Epithelial cell of proximal tubule (primary cell): ENCODE measurements around the gene UNC13A. TPM values are rescaled to one million over a fixed set of nuclear protein-coding genes. Genes with fewer than 3 reads are reported as not detected.
A peak's percentile ranks its signal among the peaks of the same experiment; 100 is the strongest.

Experiments
- DNase-seq: peaks from one replicate; pipeline ENCODE4 v3.0.0-alpha.2; 2011; ENCODE audit warnings: low read depth
- H3K4me3 ChIP-seq: 2 replicates; pipeline ENCODE4 v1.5.1; 2011; ENCODE audit warnings: low read depth, mild to moderate bottlenecking, low read length
- total RNA-seq: library from RNA; depleted of rRNA; stranded (reverse); fragments of >200 nt; gene quantifications from 2 replicates; pipeline ENCODE4 v1.2.3, GENCODE V29; 2015
- TF ChIP-seq, protein P1 (sequence below): conservative IDR thresholded peaks from 2 replicates; pipeline ENCODE4 v1.5.1; 2012; ENCODE audit warnings: low read depth, mild to moderate bottlenecking, low read length

Gene UNC13A
- 0.06 TPM in 1 of 2 replicates, not detected in the other for total RNA-seq

DNA sequence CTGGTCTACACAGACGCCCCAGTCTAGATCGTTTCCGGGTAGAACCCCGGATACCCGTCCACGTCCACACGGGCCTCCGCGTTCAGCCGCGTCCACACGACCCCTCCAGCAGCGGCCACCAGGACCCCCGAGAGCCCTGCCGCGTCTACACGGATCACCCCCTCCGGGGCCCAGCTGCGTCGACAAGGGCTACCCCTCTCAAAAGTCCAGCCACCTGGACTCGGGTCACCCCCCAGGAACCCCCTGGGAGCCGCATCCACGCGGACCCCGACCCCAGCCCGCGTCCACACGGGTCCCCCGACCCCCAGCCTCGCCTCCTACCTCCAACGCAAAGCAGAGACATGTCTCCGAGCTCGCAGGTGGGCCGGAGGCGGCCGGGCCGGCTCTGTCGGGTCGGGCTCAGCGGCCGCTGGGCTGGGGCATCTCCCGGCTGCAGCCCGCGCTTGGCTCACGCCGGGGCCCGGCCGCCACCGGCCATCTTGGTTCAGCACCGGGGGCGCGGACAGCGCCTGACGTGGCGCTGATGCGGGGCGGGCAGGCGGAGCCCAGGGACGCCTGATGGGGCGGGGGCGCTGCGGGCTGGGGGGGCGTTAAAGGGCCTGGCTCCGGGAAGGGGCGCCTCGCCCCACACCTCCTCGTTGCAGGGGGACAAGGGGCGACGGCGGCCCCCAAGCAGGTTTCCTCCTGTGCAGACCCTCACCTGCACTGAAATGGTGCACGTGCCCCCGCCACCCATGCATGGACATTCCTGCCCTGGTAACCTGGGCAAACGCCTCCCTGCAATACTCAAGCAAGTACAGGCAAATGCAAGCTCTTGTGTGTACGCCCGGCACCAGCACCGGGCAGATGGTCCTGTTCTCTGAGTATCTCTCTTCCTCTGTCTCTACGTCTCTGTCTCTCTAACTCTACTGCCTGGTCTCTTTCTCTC, at the start of gene UNC13A:
UNC13A (minus strand) TSS at position 498 of the 928 bp plus-strand sequence; CDS start at position 343, 155 bp downstream.
- H3K4me3 ChIP-seq = peak within 1 kb of the TSS; percentile 19
- TF ChIP-seq, protein P1, sequence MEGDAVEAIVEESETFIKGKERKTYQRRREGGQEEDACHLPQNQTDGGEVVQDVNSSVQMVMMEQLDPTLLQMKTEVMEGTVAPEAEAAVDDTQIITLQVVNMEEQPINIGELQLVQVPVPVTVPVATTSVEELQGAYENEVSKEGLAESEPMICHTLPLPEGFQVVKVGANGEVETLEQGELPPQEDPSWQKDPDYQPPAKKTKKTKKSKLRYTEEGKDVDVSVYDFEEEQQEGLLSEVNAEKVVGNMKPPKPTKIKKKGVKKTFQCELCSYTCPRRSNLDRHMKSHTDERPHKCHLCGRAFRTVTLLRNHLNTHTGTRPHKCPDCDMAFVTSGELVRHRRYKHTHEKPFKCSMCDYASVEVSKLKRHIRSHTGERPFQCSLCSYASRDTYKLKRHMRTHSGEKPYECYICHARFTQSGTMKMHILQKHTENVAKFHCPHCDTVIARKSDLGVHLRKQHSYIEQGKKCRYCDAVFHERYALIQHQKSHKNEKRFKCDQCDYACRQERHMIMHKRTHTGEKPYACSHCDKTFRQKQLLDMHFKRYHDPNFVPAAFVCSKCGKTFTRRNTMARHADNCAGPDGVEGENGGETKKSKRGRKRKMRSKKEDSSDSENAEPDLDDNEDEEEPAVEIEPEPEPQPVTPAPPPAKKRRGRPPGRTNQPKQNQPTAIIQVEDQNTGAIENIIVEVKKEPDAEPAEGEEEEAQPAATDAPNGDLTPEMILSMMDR = no peak
- no peak for DNase-seq

DNA sequence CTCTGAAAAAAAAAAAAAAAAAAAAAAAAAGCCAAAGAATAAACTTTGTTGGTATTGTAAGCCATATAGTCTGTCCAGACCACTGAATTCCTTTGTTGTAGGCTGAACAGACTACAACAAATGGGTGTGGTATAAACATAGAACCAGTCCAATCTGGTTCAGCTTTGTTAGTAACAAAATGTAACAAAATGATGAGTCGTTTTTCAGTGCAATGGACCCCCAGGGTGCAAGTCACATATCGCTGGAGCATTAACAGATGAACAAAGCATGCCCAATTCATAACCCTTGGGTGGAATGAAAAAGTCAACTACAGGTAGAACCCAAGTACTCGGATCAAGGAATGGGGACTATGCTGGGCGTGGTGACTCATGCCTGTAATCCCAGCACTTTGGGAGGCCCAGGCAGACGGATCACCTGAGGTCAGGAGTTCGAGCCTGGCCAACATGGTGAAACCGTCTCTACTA, 49.6 kb upstream of the UNC13A start:
- H3K4me3 ChIP-seq = no peak overlapping the region
- no peak for DNase-seq

DNA sequence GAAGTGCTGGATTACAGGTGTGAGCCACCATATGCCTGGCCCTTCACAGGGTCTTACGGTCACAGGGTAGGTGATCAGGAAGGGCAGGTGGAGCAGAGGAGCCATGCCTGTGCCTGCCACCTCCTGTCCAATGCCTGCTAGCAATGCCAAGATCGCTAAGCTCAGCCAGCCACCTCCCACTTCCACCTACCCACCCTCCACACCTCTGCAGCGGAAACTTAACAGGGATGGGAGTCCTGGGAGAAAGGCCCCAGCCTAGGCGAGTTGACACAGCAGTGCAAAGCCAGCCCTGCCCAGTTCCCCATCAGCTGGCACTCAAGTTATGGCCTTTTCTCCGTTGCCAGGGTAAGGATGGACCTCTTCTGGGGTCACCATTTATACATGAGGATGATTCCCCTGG, 47.3 kb upstream of the UNC13A start:
- TF ChIP-seq, protein P1 = no peak
- no peak for DNase-seq
- H3K4me3 ChIP-seq = no peak overlapping the region

More for the DNA sequence above, 49.6 kb upstream of the UNC13A start:
- TF ChIP-seq, protein P1 = no peak

DNA sequence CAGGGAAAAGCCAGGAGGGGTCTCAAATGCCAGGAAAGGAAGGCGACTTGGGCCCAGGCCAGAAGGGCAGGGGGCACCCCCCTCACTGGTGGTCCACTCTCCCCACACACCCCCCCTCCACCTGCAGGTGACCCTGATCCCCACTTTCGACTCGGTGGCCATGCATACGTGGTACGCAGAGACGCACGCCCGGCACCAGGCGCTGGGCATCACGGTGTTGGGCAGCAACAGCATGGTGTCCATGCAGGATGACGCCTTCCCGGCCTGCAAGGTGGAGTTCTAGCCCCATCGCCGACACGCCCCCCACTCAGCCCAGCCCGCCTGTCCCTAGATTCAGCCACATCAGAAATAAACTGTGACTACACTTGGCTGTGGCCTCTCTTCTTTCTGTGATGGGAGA, 46.0 kb upstream of the UNC13A start:
- TF ChIP-seq, protein P1 = no peak
- no peak overlapping the region for H3K4me3 ChIP-seq
- no peak for DNase-seq

DNA sequence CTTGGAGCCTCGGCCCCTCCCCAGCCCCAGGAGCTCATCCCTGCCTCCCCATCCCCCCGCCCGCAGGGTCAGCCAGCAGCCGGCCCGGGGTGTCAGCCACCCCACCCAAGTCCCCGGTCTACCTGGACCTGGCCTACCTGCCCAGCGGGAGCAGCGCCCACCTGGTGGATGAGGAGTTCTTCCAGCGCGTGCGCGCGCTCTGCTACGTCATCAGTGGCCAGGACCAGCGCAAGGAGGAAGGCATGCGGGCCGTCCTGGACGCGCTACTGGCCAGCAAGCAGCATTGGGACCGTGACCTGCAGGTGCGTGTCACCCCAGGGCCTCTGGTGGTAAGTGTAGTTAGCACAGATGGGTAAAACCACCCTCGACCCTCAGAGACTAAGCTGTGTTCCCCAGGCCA, 45.0 kb upstream of the UNC13A start:
- no peak for DNase-seq
- no peak overlapping the region for H3K4me3 ChIP-seq
- TF ChIP-seq, protein P1 = no peak

DNA sequence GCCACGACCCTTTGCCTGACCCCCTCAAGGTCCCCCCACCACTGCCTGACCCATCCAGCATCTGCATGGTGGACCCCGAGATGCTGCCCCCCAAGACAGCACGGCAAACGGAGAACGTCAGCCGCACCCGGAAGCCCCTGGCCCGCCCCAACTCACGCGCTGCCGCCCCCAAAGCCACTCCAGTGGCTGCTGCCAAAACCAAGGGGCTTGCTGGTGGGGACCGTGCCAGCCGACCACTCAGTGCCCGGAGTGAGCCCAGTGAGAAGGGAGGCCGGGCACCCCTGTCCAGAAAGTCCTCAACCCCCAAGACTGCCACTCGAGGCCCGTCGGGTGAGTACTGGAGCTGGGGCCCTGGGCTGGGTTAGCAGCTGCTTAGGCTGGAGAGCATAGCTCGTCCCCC, 39.7 kb upstream of the UNC13A start:
- no peak overlapping the region for H3K4me3 ChIP-seq
- TF ChIP-seq, protein P1 = no peak
- DNase-seq = no peak
